ENCODE measurements around the gene ERICH2. TPM values are rescaled to one million over a fixed set of nuclear protein-coding genes. Genes with fewer than 3 reads are reported as not detected.

Gene ERICH2
- total RNA-seq, 1 experiment from 2014 or later = 2.4 TPM

DNA sequence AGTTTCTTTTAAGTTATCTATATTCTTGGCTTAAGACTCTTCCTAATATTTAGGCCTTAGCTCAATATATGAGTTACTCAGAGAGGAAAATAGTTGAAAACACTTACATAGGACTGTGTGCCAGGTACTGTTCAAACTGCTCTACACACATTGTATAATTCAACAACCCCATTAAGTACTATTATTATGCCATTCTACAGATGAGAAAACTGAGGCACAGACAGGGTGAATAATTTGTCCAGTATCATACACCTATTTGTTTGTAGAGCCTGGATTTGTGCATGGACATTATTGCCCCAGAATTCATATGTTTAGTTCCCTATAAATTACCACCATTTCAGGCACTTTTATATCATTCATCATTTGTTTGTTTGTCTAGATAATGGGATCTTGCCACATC, 28.8 kb downstream of the ERICH2 start:
- ChIA-PET POLR2A (no interaction called here), RAD21 (ENCODE audit: low non-redundant PET in 1 of 2, low total read pairs in 2 of 2, uncharacterized antibody in 2 of 2, unreplicated experiment in 2 of 2) (interaction anchor here in 1 of 2 experiments (0.6 kb wide), 1 partner anchor 428 kb away, joined by 7 read pairs; no protein-coding TSS in a partner anchor), CTCF (no interaction called here)
- ATAC-seq (no peak), DNase-seq (ENCODE audit: low read depth, low spot score) (no peak)
- H3K79me2 ChIP-seq (ENCODE audit: insufficient read depth, low read length) = no peaks in the 10 kb centered on the region
- H4K20me1 ChIP-seq (ENCODE audit: insufficient read depth) = no peaks in the 10 kb centered on the region
- no peaks in the 10 kb centered on the region for H3K36me3 ChIP-seq (ENCODE audit: control insufficient read depth in 1 of 2, insufficient read depth in 2 of 2, low read length in 2 of 2)
- H3K9me2 ChIP-seq (ENCODE audit: insufficient read depth) = no peaks in the 10 kb centered on the region
- BruUV-seq (replicated peaks) = no TSS peak
- no peak overlapping the region for H2AFZ ChIP-seq (ENCODE audit: low read depth, low read length, poor library complexity, severe bottlenecking)
- H3K4me2 ChIP-seq (ENCODE audit: low read length) = no peak overlapping the region
- no peak overlapping the region for H3K4me3 ChIP-seq (replicated peaks in 1 of 2; ENCODE audit: low read depth in 1 of 2, low read length in 2 of 2)
- no peaks in the 10 kb centered on the region for H3K4me1 ChIP-seq (ENCODE audit: control insufficient read depth in 1 of 2, insufficient read depth in 2 of 2, low read length in 2 of 2)
- H3K27ac ChIP-seq (ENCODE audit: low read depth, low read length) = no peak overlapping the region
- no peak for TF ChIP-seq EZH2phosphoT487 (IDR thresholded peaks at IDR 0.05; ENCODE audit: borderline replicate concordance)
- TF ChIP-seq EZH2 (IDR thresholded peaks at IDR 0.05) = no peak
- TF ChIP-seq, protein P1, sequence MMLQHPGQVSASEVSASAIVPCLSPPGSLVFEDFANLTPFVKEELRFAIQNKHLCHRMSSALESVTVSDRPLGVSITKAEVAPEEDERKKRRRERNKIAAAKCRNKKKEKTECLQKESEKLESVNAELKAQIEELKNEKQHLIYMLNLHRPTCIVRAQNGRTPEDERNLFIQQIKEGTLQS (IDR thresholded peaks at IDR 0.05) = no peak
- TF ChIP-seq, protein P2, sequence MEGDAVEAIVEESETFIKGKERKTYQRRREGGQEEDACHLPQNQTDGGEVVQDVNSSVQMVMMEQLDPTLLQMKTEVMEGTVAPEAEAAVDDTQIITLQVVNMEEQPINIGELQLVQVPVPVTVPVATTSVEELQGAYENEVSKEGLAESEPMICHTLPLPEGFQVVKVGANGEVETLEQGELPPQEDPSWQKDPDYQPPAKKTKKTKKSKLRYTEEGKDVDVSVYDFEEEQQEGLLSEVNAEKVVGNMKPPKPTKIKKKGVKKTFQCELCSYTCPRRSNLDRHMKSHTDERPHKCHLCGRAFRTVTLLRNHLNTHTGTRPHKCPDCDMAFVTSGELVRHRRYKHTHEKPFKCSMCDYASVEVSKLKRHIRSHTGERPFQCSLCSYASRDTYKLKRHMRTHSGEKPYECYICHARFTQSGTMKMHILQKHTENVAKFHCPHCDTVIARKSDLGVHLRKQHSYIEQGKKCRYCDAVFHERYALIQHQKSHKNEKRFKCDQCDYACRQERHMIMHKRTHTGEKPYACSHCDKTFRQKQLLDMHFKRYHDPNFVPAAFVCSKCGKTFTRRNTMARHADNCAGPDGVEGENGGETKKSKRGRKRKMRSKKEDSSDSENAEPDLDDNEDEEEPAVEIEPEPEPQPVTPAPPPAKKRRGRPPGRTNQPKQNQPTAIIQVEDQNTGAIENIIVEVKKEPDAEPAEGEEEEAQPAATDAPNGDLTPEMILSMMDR (IDR thresholded peaks at IDR 0.05 in 2 of 3, conservative IDR thresholded peaks at IDR 0.05 in 1 of 3; ENCODE audit: borderline replicate concordance in 1 of 3, insufficient read depth in 1 of 3, low read depth in 2 of 3, low read length in 2 of 3) = no peak
- TF ChIP-seq ELF1 (IDR thresholded peaks at IDR 0.05; ENCODE audit: borderline replicate concordance, low read depth) = no peak
- TF ChIP-seq SIN3A (IDR thresholded peaks at IDR 0.05; ENCODE audit: low read depth) = no peak
- TF ChIP-seq POLR2A (IDR thresholded peaks at IDR 0.05; ENCODE audit: borderline replicate concordance, extremely low read depth, insufficient read depth, insufficient read length) = no peak
- TF ChIP-seq, protein P3, sequence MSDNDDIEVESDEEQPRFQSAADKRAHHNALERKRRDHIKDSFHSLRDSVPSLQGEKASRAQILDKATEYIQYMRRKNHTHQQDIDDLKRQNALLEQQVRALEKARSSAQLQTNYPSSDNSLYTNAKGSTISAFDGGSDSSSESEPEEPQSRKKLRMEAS (IDR thresholded peaks at IDR 0.05) = no peak
- TF ChIP-seq RAD21 (IDR thresholded peaks at IDR 0.05; ENCODE audit: low read depth) = no peak
- no peak for TF ChIP-seq ZNF274 (IDR thresholded peaks at IDR 0.05; ENCODE audit: low read depth, low read length)
- no peak for TF ChIP-seq JUND (IDR thresholded peaks at IDR 0.05)
- H3K27me3 ChIP-seq (ENCODE audit: insufficient read depth, low read length) = no peaks in the 10 kb centered on the region; the same call in 1 of the 2 replicates
- no peaks in the 10 kb centered on the region for H3K9me3 ChIP-seq (ENCODE audit: control insufficient read depth in 1 of 2, insufficient read depth in 1 of 2, low read depth in 1 of 2, low read length in 2 of 2)
- intact Hi-C loops (cut with micrococcal nuclease) = no loop called here
- no peak overlapping the region for H3K9ac ChIP-seq (ENCODE audit: low read length)
